Non-pigmented ciliary epithelial cell (primary cell): ENCODE measurements around the gene NCLN.
"Not testable (repeated sequence)": the region's sequence is repeated elsewhere in the genome, so short reads cannot be mapped to it uniquely, and the experiment has no call there.

Source experiments
- DNase-seq: peaks from one replicate; pipeline ENCODE4 v3.0.0-alpha.2; 2010; ENCODE audit warnings: low read depth

Gene NCLN, protein sequence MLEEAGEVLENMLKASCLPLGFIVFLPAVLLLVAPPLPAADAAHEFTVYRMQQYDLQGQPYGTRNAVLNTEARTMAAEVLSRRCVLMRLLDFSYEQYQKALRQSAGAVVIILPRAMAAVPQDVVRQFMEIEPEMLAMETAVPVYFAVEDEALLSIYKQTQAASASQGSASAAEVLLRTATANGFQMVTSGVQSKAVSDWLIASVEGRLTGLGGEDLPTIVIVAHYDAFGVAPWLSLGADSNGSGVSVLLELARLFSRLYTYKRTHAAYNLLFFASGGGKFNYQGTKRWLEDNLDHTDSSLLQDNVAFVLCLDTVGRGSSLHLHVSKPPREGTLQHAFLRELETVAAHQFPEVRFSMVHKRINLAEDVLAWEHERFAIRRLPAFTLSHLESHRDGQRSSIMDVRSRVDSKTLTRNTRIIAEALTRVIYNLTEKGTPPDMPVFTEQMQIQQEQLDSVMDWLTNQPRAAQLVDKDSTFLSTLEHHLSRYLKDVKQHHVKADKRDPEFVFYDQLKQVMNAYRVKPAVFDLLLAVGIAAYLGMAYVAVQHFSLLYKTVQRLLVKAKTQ

DNA sequence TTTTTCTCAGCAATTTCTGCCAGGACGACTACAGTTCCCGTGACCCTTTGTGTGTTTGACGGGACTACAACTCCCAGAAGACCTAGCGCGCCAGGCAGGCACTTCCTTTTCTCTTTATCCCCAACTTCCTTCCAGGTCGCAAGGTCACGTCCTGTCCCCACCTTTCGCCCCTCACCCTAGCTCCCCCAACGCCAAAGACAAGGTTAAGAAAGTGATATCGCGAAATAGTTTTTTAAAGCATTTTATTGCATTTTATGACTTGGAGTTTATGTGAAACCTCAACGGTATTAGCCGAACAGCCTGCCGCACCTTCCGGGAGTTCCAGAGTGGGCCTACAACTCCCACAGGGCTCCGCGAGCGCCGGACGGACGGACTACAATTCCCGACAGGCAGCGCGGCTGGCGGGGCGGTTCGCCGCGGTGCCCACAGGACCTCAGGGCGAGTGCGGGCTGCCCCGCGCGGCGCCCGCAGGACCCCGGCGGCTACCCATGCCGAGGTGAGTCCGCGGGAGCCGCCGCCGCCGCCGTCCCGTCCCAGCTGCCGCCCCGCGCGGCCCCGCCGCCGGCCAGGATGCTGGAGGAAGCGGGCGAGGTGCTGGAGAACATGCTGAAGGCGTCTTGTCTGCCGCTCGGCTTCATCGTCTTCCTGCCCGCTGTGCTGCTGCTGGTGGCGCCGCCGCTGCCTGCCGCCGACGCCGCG, at the start of gene NCLN:
TSS of gene NCLN (plus strand) at position 470 of the 699 bp plus-strand sequence. CDS start at position 571, 101 bp downstream.
- peak; percentile 72 for DNase-seq

DNA sequence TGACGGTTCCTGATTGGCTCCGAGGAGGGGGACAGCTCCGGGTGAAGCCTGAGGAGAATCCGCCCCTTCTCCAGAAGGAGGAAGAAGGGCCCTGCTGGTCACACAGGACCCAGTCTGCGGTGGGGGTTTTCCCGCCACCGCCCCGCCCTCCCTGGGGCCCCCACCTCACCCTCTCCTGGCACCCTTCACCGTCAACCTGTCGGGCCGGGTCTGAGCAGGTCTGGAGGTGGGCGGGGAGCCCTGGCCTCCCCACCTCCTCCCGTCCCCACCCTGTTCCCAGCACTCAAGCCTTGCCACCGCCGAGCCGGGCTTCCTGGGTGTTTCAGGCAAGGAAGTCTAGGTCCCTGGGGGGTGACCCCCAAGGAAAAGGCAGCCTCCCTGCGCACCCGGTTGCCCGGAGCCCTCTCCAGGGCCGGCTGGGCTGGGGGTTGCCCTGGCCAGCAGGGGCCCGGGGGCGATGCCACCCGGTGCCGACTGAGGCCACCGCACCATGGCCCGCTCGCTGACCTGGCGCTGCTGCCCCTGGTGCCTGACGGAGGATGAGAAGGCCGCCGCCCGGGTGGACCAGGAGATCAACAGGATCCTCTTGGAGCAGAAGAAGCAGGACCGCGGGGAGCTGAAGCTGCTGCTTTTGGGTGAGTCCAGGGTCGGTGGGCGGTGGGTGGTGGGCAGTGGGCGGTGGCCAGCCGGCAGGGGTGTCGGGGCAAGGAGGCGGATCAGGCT, 49.6 kb upstream of the NCLN start, which contains the start of gene GNA15:
TSS of gene GNA15 (plus strand) at position 73 of the 723 bp plus-strand sequence. CDS start at position 491, 418 bp downstream.
- no peak for DNase-seq

DNA sequence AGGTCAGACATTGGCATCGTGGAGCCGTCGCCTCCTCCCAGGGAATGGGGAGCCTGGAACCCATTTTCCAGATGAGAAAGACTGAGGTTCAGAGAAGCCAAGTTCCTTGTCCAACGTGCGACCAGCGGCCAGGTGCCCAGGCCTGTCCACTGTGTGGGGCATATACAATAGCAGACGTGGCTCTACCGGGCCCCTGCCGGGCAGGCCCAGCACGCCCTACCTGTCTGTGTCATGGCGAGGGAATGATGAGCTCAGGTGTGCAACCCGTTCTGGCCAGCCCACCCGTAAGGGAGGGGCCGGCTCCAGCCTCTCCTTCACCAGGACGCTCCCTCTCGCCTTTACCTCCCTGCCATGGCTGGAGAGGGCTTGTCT, 49.1 kb upstream of the NCLN start:
- no peak for DNase-seq

DNA sequence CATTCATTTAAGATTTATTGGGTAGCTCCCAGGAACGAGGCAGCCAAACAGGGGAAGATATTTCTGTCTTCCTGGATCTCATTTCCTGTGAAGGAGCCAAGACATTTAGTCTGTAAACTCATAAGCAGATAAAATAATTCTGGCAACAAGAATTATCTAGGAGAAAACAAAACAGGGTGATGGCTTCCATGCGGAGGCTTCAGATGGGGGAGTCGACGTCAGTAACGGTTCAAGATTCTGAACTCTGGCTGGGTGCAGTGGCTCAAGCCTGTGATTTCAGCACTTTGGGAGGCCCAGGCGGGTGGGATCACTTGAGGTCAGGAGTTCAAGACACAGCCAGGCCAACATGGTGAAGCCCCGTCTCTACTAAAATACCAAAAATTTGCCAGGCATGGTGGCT, 48.6 kb upstream of the NCLN start:
- DNase-seq: no peak

DNA sequence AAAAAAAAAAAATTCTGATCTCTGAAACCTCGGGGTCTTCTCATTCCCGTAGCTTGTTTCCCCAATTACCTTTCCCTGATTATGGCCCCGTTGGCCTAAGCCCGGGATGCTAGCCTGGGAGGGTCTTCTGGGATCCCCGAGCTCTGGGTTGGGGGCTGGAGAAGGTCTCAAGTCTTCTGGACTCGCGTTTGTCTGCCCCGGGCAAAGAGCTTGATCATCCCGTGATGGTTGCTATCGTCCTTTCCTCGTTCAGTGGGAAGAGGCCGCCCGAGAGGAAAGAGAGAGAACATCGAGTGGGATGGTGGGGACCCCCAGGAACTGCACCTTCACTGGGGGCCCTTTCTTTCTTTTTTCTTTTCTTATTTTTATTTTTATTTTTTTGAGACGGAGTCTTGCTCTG, 47.5 kb upstream of the NCLN start:
- DNase-seq: no peak

DNA sequence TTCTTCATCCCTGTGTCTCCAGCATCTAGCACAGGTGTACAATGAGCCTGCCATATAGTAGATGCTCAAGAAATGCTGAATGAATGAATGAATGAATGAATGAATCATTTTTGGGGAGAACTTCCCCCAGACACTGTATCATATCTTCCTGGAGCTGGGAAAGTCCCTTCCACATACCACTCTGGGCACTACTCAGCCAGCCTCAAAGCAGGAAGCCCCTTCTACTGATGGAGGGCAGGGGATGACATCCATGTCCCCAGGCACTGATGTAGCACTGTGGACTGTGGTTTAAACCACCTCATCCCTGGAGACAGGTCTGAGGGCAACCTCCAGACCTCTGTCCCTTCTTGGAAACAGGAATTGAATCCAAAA, 45.1 kb upstream of the NCLN start:
- no peak for DNase-seq

DNA sequence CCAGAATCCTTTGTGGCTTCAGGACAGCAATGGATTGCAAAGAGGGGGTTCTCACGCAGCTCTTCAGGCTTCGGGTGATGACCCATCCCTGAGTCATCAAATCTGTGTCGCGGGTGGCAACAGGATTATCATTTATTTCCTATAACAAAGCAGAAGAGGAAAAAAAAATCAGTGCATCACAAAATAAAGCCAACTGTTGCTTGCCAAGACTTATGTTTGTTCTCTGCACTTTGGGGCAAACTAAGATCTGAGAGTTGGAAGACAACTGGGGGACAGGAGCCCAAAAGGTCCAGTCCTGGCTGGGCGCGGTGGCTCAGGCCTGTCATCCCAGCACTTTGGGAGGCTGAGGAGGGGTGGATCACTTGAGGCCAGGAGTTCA, 43.4 kb upstream of the NCLN start:
- no peak for DNase-seq

DNA sequence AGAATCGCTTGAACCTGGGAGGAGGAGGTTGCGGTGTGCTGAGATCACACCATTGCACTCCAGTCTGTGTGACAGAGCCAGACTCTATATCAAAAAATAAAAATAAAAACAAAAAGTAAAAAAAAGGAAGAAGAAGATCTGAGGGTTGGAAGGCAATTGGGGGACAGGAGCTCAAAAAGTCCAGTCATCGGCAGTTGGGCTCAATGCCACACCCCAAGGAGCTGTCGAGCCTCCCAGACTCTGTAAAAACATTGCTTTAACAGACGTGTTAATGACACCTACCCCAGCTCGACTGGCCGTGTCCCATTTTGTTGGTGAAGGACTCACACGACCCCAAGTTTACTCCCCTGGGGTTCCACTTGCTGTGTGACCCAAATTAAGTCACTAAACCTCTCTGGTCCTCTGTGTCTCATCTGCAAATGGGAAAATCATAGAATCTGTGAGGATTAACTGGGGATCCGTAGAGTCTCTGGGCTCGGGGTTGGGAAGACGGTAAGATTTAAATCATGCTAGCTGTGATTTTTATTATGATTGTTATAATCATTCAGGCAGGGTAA, 42.9 kb upstream of the NCLN start:
- DNase-seq: no peak

DNA sequence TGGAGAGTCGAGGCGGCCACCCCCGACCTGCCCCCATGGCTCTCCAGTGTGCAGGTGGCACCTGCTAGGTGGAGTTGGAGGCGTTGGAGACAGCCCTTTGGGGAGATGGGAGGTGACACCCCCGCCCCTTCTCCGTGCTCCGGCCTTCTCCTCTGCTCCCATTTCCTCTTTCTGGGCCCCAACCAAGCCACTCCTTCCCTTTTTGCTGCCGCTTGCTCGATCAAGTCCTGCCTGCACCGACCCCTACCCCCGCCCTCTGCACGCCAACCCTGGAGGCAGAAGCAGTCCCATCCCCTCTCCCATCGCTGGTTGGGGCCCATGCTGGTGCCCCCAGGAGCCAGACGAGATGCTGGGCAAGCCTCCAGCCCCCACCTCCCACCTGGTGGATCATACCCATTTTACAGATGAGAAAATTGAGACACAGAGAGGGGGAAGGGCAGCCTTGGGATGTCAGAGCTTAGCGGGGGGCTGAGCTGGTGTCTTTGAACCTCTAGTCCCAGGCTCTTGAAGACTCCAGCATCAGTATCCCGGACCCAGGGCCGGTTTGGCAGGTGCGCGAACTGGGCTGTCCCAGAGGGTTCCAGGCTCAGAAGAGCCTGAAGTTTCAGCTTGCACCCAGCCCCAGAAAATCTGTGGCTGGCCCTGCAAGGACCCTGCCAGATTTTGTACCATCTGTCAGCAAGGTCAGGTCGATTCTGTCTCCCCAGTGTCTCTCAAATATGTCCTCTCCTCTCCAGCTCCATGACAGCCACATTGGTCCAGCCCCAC, 39.6 kb upstream of the NCLN start:
- no peak for DNase-seq

DNA sequence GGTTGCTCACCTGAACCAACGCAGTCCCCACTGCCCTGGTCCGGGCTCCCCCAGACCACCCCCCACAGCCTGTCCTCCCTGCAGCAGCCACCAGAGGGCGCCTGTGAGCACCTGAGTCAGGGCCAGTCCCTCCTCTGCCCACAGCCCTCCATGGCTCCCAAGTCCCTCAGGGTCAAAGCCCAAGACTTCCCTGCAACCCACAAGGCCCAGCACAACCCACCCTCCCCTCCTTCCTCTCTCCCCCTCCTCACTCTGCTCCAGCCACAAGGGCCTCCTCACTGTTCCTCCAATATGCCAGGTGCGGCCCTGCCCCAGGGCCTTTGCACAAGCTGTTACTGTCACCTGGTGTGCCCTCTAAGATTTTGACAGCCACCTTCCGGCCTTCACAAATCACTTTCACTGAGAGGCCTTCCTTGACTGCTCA, 39.0 kb upstream of the NCLN start:
- DNase-seq: no peak

DNA sequence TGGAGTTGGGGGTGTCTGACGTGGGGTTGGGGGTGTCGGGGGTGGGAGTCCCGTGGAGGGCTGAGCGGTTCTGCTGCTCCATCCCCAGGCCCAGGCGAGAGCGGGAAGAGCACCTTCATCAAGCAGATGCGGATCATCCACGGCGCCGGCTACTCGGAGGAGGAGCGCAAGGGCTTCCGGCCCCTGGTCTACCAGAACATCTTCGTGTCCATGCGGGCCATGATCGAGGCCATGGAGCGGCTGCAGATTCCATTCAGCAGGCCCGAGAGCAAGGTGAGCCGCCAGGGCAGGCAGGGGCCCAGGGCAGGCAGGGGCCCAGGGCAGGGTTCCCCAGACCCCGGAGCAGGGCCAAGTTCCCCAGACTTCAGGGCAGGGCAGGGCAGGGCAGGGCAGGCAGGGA, 37.2 kb upstream of the NCLN start:
- no peak for DNase-seq

DNA sequence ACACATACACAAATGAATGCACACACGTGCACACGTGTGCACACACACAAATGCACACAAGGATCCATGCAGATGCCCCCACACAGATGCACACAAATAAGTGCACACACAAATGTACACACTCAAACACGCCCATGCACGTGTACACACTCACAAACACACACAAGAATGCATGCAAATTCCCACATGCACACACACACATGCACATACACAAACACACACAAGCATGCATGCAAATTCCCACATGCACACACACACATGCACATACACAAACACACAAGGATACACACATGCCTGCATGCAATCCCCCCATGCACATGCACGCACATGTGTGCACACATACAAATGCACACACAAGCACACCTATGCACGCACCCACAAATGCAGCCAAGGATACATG, 36.6 kb upstream of the NCLN start:
- DNase-seq: no peak

DNA sequence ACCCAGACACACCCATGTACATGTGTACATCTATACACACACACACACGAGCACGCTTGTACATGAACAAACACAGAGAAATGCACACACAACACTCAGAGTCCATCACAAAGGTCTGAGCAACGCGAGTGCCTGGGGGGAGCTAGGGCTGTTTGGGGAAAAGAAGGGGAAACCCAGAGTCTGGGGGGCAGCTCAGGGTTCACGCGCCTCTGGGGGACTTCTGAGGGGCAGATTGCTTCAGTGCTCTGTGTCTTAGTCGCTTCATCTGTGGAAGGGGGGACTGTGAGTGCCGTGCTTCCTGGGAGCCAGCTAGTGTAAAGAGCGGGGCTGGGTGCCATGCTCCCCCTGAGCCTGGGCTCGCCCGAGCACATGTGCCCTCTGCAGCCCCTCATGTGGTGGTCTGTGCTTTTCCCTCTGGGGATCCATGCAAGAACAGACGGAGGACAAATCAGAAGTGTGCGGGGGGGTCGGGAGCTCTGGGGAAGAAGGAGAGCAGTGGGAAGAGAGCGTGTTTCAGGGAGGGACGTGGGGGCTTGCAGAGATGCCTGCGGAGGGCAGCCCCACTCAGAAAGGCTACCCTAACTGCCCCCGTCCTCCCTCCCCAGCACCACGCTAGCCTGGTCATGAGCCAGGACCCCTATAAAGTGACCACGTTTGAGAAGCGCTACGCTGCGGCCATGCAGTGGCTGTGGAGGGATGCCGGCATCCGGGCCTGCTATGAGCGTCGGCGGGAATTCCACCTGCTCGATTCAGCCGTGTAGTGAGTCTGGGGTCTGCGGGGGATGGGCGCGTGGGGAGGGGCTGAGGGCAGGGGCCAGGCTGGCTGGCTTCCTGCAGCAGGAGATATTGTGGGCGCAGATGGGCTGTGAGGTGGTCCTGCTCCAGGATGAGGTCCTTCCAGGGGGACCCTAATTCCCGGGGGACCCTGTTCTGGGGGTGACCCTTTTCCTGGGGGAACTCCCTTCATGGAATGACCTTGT, 35.9 kb upstream of the NCLN start:
- no peak for DNase-seq

DNA sequence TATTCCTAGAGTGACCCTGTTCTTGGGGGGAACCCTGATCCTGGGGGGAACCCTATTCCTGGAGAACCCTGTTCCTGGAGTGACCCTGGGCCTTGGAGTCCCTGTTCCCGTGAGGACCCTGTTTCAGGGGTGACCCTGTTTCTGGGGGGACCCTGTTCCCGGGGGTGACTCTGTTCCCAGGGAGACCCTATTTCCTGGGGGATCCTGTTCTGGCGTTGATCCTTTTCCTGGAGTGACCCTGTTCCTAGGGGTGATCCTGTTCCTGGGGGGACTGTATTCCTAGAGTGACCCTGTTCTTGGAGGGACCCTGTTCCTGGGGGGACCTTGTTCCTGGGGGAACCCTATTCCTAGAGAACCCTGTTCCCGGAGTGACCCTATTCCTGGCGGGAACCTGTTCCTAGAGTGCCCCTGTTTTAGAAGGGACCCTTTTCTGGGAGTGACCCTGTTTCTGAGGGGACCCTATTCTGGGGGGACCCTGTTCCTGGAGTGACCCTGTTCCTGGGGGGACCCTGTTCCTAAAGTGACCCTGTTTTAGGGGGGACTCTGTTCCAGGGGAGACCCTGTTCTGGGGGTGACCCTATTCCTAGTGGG, 34.9 kb upstream of the NCLN start:
- no peak for DNase-seq

DNA sequence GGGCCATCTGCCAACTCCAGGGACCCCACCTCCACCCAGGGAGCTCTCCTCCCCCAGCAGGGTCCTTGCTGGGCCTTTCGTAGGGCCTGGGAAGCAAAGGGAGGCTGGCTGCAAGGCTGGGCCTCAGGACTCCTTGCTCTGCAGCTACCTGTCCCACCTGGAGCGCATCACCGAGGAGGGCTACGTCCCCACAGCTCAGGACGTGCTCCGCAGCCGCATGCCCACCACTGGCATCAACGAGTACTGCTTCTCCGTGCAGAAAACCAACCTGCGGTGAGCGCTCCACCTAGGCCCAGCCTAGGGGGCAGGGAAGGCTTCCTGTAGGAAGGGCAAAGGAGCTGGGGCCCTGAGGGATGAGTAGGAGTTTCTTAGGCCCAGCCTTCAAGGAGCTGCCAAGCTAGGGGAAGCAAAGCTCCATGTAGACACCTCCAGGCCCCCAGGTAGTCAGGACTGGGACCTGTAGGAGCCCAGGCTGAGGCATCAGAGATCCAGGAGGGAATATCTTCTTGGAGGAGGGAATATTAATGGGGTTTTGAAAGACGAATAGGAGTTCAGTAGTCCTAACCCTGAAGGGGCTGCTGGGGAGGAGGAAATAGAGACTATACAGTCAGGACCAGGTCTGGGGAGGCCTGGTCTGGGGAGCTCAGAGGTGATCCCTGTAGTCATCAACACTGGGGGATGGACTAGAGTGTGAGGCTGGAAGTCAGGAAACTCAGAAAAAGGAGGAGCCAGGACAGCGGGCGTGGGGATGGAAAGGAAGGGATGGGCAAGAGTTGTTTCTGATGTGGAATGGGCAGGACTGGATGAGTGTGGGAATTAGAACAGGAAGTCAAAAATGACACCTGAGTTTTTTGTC, 33.9 kb upstream of the NCLN start:
- no peak for DNase-seq

DNA sequence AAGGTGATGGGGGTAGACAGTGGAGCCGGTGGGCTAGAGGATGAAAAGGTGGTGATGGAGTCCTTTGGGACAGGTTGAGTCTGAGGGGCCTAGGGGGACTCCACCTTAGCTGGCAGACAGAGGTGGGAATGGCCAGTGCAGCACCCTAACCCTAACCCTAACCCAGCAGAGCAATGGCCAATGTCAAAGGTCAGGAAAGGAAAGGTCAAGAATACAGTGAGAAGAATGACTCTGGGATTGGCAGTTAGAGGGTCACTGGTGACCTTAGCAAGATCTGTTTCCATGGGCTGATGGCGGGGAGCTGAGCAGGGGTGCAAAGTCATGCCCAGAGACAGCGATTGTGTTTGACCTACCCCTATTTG, 33.3 kb upstream of the NCLN start:
- DNase-seq: no peak

DNA sequence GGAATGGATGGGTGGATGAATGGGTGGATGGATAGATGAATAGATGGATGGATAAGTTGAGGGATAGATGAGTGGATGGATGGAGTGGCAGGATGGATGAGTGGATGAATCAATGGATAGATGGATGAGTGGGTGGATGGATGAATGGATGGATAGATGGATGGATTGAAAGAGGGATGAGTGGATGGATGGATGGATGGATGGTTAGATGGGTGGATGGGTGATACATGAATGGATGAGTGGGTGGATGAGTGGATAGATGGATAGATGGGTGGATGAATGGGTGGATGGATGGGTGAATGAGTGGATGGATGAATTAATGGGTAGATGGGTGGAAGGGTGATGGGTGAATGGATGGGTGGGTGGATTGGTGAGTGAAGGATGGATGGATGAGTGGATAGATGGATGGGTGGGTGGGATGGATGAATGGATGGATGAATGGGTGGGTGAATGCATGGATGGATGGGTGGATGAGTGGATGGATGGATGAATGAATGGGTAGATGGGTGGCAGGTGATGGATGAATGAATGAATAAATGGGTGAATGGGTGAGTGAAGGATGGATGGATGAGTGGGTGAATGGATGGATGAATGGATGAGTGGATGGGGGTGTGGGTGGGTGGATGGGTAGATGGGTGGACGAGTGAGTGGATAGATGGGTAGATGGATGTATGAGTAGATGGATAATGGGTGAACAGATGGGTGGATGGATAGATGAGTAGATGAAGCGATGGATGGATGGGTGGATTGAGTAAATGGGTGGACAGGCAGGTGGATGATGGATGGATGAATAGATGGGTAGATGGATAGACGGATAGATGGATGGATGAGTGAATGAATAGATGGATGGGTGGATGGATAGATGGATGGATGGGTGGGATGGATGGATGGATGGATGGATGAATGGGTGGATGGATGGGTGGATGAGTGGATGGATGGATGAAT, 32.2 kb upstream of the NCLN start:
- no peak for DNase-seq

DNA sequence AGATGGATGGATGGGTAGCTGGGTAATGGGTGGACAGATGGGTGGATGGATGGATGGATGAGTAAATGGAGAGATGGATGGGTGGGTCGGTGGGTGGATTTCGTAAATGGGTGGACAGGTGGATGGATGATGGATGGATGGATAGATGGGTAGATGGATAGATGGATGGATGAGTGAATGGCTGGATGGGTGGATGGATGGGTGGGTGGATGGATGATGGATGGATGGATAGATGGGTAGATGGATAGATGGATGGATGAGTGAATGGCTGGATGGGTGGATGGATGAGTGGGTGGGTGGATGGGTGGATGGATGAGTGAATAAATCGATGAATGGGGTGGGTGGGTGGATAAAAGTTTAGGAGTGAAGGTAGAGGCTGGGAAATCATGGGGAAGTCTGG, 31.3 kb upstream of the NCLN start:
- not testable (repeated sequence) for DNase-seq
